ENCODE data around the gene ADAMTS20. TPM values are rescaled to one million over a fixed set of nuclear protein-coding genes. Genes with fewer than 3 reads are reported as not detected.

ADAMTS20 gene, protein sequence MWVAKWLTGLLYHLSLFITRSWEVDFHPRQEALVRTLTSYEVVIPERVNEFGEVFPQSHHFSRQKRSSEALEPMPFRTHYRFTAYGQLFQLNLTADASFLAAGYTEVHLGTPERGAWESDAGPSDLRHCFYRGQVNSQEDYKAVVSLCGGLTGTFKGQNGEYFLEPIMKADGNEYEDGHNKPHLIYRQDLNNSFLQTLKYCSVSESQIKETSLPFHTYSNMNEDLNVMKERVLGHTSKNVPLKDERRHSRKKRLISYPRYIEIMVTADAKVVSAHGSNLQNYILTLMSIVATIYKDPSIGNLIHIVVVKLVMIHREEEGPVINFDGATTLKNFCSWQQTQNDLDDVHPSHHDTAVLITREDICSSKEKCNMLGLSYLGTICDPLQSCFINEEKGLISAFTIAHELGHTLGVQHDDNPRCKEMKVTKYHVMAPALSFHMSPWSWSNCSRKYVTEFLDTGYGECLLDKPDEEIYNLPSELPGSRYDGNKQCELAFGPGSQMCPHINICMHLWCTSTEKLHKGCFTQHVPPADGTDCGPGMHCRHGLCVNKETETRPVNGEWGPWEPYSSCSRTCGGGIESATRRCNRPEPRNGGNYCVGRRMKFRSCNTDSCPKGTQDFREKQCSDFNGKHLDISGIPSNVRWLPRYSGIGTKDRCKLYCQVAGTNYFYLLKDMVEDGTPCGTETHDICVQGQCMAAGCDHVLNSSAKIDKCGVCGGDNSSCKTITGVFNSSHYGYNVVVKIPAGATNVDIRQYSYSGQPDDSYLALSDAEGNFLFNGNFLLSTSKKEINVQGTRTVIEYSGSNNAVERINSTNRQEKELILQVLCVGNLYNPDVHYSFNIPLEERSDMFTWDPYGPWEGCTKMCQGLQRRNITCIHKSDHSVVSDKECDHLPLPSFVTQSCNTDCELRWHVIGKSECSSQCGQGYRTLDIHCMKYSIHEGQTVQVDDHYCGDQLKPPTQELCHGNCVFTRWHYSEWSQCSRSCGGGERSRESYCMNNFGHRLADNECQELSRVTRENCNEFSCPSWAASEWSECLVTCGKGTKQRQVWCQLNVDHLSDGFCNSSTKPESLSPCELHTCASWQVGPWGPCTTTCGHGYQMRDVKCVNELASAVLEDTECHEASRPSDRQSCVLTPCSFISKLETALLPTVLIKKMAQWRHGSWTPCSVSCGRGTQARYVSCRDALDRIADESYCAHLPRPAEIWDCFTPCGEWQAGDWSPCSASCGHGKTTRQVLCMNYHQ (N-terminal part only)
- total RNA-seq (2021): 2.1 and 2.7 TPM in 2 replicates
- long read RNA-seq, partial matches to known transcripts: 1 of 5 reads
- long read RNA-seq, other reads (novel, unspliced or antisense): 4 of 5 reads

DNA sequence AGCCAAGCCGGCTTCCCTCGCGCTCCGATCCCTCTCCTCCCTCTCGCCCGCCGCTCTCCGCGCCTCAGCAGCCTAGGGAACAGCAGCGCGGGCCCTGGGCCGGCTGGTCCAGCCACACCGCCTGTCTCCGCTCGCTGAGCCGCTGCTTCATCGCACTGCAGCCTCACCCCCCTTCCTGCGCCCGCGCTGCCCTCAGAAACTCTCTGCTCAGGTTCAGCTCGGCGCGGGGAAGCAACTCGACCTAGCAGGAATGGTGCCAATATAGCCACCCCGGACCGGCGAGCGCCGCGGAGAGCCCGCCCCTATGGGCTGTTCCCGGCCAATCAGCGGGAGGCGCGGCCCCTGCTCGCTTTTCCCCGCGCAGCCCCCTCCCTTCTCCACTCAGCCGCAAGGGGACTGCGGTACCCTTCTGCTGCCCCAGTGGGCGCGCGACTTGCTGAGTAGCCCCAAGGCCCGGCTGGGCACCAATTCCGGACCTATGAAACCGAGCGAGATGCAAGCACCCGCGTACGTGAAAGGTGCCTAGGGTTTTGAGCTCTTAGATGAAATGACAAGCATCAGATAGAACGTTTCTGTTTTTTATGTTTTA lies at the start of gene ADAMTS20:
ADAMTS20 (minus strand) TSS at position 233 of the 589 bp plus-strand sequence. CDS start 282 bp downstream, outside the sequence.
- H3K27me3 ChIP-seq (ENCODE audit: insufficient read depth, low read length): no peaks in the 10 kb centered on the region; the same call in 1 of the 2 replicates
- peak within 1 kb of the TSS; percentile 1; the same call in 1 of the 2 replicates for H3K14ac ChIP-seq (ENCODE audit: insufficient read depth, low read length)
- Mint-ChIP-seq H3K36me3 (ENCODE audit: insufficient read depth in 1 of 3, low read depth in 3 of 3) (peaks cover 0 to 15% (median 10%) of the 10 kb centered on the region in 3 experiments; a peak in 5 of 7 replicates), H3K4me1 (peaks cover 11 to 14% of the 10 kb centered on the region in 2 experiments), H3K27me3 (ENCODE audit: low read depth) (peaks cover 42% of the 10 kb centered on the region), H3K4me3 (peak within 1 kb of the TSS; percentile 87 to 96), H3K9me3 (peaks cover 10 to 11% of the 10 kb centered on the region in 2 experiments), H3K27ac (peak within 1 kb of the TSS in 1 of 3 experiments; percentile 44; a peak in 1 of 7 replicates)
- WGBS (ENCODE audit: extremely low coverage, insufficient read length, low lambda C conversion rate): no CpG with 5 or more reads among the region's 51 CpGs
- H3K4me2 ChIP-seq (ENCODE audit: insufficient read depth, insufficient read length, low read length): peak within 1 kb of the TSS; percentile 82
- no peak within 1 kb of the TSS for H4K91ac ChIP-seq (ENCODE audit: insufficient read length, low read depth, low read length)
- H4K8ac ChIP-seq (replicated peaks; ENCODE audit: insufficient read length, low read depth, low read length): no peak within 1 kb of the TSS
- H3K23ac ChIP-seq (ENCODE audit: insufficient read length, low read depth, low read length): no peak within 1 kb of the TSS
- H2BK15ac ChIP-seq (ENCODE audit: low read depth, low read length): no peak within 1 kb of the TSS
- H4K20me1 ChIP-seq (ENCODE audit: control insufficient read depth, insufficient read depth, insufficient read length): no peaks in the 10 kb centered on the region
- H3K18ac ChIP-seq (ENCODE audit: insufficient read length, low read depth, low read length): no peak within 1 kb of the TSS
- no peak within 1 kb of the TSS for H2BK12ac ChIP-seq (ENCODE audit: insufficient read length, low read depth, low read length)
- no peak within 1 kb of the TSS for H3K4ac ChIP-seq (ENCODE audit: low read depth, low read length)
- no peak within 1 kb of the TSS for H2BK20ac ChIP-seq (ENCODE audit: low read depth, low read length, poor library complexity, severe bottlenecking)
- H3K9me3 ChIP-seq (ENCODE audit: control insufficient read depth, low read depth, low read length): no peaks in the 10 kb centered on the region
- peak within 1 kb of the TSS; percentile 45 for H3K9ac ChIP-seq (ENCODE audit: extremely low read depth, insufficient read length, low read length)
- no peak within 1 kb of the TSS for H2AFZ ChIP-seq (ENCODE audit: low read length)
- H3K23me2 ChIP-seq (ENCODE audit: insufficient read length, low read depth, low read length, poor library complexity, severe bottlenecking): peaks cover 12% of the 10 kb centered on the region
- no peak within 1 kb of the TSS for H2AK5ac ChIP-seq (ENCODE audit: insufficient read length, low read length)
- H3K4me1 ChIP-seq (ENCODE audit: insufficient read depth, low read length): no peaks in the 10 kb centered on the region; the same call in 1 of the 2 replicates
- no peak within 1 kb of the TSS for H2BK120ac ChIP-seq (ENCODE audit: low read depth, low read length, poor library complexity, severe bottlenecking)
- TF ChIP-seq, protein P1, sequence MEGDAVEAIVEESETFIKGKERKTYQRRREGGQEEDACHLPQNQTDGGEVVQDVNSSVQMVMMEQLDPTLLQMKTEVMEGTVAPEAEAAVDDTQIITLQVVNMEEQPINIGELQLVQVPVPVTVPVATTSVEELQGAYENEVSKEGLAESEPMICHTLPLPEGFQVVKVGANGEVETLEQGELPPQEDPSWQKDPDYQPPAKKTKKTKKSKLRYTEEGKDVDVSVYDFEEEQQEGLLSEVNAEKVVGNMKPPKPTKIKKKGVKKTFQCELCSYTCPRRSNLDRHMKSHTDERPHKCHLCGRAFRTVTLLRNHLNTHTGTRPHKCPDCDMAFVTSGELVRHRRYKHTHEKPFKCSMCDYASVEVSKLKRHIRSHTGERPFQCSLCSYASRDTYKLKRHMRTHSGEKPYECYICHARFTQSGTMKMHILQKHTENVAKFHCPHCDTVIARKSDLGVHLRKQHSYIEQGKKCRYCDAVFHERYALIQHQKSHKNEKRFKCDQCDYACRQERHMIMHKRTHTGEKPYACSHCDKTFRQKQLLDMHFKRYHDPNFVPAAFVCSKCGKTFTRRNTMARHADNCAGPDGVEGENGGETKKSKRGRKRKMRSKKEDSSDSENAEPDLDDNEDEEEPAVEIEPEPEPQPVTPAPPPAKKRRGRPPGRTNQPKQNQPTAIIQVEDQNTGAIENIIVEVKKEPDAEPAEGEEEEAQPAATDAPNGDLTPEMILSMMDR (conservative IDR thresholded peaks at IDR 0.05): peak; percentile 68
- peak; percentile 97 for DNase-seq
- no peak within 1 kb of the TSS for H3K56ac ChIP-seq (ENCODE audit: insufficient read length, low read depth, low read length)
- H3T11ph ChIP-seq (ENCODE audit: low read length): no peak within 1 kb of the TSS
- no peak within 1 kb of the TSS for H2BK5ac ChIP-seq (ENCODE audit: insufficient read length, low read length)
- peaks cover 1% of the 10 kb centered on the region; the same call in 1 of the 2 replicates for H3K79me2 ChIP-seq (ENCODE audit: insufficient read depth, low read length)
- no peaks in the 10 kb centered on the region for H3K79me1 ChIP-seq (ENCODE audit: insufficient read depth, low read depth, low read length, poor library complexity, severe bottlenecking)
- H4K5ac ChIP-seq (ENCODE audit: insufficient read length, low read depth, low read length): no peak within 1 kb of the TSS
- H3K27ac ChIP-seq (ENCODE audit: insufficient read length, low read depth, low read length): no peak within 1 kb of the TSS
